Prostate gland (tissue), 2 donors: Measurements from ENCODE around the gene RALGPS1. TPM values are rescaled to one million over a fixed set of nuclear protein-coding genes. Genes with fewer than 3 reads are reported as not detected.

ENCODE experiments used
- DNase-seq: peaks from one replicate; pipeline ENCODE4 v3.0.0-alpha.2; 2019; ENCODE audit warnings: low spot score
- H3K27ac ChIP-seq, 2 donors: fragments of 200-600 bp; sonication (generic); 2 replicates each; pipeline ENCODE4 v1.5.1; 2017 to 2019
- H3K27me3 ChIP-seq: fragments of 200-600 bp; sonication (generic); replicated peaks from 2 replicates; pipeline ENCODE4 v1.5.1; 2019; ENCODE audit not compliant: insufficient read depth
- H3K36me3 ChIP-seq, 2 donors: fragments of 200-600 bp; sonication (generic); 1 replicate in 1 of 2; 2 replicates in 1 of 2; pipeline versions ENCODE4 v1.5.1 to v1.8.1; 2017 to 2019
- H3K4me1 ChIP-seq: fragments of 200-600 bp; sonication (generic); replicated peaks from 2 replicates; pipeline ENCODE4 v1.5.1; 2019
- H3K4me3 ChIP-seq, 2 donors: fragments of 200-600 bp; sonication (generic); 2 replicates each; pipeline ENCODE4 v1.5.1; 2017 to 2019
- H3K9me3 ChIP-seq: fragments of 200-600 bp; sonication (generic); 2 replicates; pipeline ENCODE4 v1.5.1; 2017
- CTCF ChIP-seq, 4 experiments: fragments of 200-600 bp in 2 of 4; fragments of 450-650 bp in 2 of 4; sonication (generic) in 2 of 4; IDR thresholded peaks; 1 replicate in 3 of 4; 2 replicates in 1 of 4; pipeline ENCODE4 v1.5.1; 2016 to 2019; ENCODE audit warnings: antibody characterized with exemption in 4 of 4, mild to moderate bottlenecking in 2 of 4, moderate library complexity in 2 of 4
- POLR2A ChIP-seq: fragments of 450-650 bp; IDR thresholded peaks from one replicate; pipeline ENCODE4 v1.6.1; 2016; ENCODE audit warnings: antibody characterized with exemption, mild to moderate bottlenecking
- POLR2AphosphoS5 ChIP-seq: sonication (generic); formaldehyde crosslinking; IDR thresholded peaks from one replicate; pipeline ENCODE4 v1.6.1; 2017; ENCODE audit warnings: antibody characterized with exemption
- WGBS: methylation state at CpG from one replicate; pipeline ENCODE4 v1.1.5; 2018; 5-methylcytosine and 5-hydroxymethylcytosine counted together
- intact Hi-C: fragments of 100-400 bp; cut with DNase I; formaldehyde crosslinking; loops from one replicate; pipeline ENCODE4 v1.14.2; 2022
- total RNA-seq, 2 donors: library from RNA; depleted of rRNA; stranded (reverse); fragments of >200 nt; gene quantifications; one replicate each; pipeline ENCODE4 v1.1.0, GENCODE V29; 2016

The RALGPS1 gene
- total RNA-seq, 2 donors from 2014 or later, result 14.7 to 20.7 TPM

GRCh38 chr9:126992427-126992826 lies 77.8 kb downstream of the RALGPS1 start:
- DNase-seq, result no peak
- Histone ChIP-seq H3K9me3 (no peaks in the 10 kb centered on the region), H3K4me3 (no peak overlapping the region), H3K36me3 (no peaks in the 10 kb centered on the region), H3K4me1 (no peaks in the 10 kb centered on the region), H3K27ac (no peak overlapping the region), H3K27me3 (no peaks in the 10 kb centered on the region)
- intact Hi-C loops, result no loop called here
- no peak for TF ChIP-seq POLR2A
- TF ChIP-seq POLR2AphosphoS5, result no peak
- TF ChIP-seq CTCF (IDR thresholded peaks at IDR 0.05), result no peak

GRCh38 chr9:126999315-127000068 lies 84.9 kb downstream of the RALGPS1 start:
- 82% methylated on average over 2 of the region's 2 CpGs for WGBS
- no peak overlapping the region for H3K27ac ChIP-seq
- no peaks in the 10 kb centered on the region for H3K27me3 ChIP-seq
- TF ChIP-seq CTCF (IDR thresholded peaks at IDR 0.05), result no peak
- TF ChIP-seq POLR2AphosphoS5, result no peak
- TF ChIP-seq POLR2A, result no peak
- H3K4me3 ChIP-seq, result no peak overlapping the region
- no peak for DNase-seq
- H3K9me3 ChIP-seq, result no peaks in the 10 kb centered on the region
- intact Hi-C loops, result no loop called here
- H3K4me1 ChIP-seq, result no peaks in the 10 kb centered on the region
- no peaks in the 10 kb centered on the region for H3K36me3 ChIP-seq

GRCh38 chr9:127004946-127005769 lies 90.6 kb downstream of the RALGPS1 start:
- DNase-seq, result no peak
- Histone ChIP-seq H3K4me3 (no peak overlapping the region), H3K27me3 (no peaks in the 10 kb centered on the region), H3K4me1 (no peaks in the 10 kb centered on the region), H3K27ac (no peak overlapping the region), H3K9me3 (no peaks in the 10 kb centered on the region), H3K36me3 (no peaks in the 10 kb centered on the region)
- 51% methylated on average over 3 of the region's 3 CpGs for WGBS
- no peak for TF ChIP-seq CTCF (IDR thresholded peaks at IDR 0.05)
- TF ChIP-seq POLR2AphosphoS5, result no peak
- no peak for TF ChIP-seq POLR2A
- intact Hi-C loops, result no loop called here

- no peaks in the 10 kb centered on the region for H3K4me1 ChIP-seq
- H3K36me3 ChIP-seq, result no peaks in the 10 kb centered on the region
- no peak overlapping the region for H3K27ac ChIP-seq
- TF ChIP-seq CTCF (IDR thresholded peaks at IDR 0.05) (no peak), POLR2AphosphoS5 (no peak), POLR2A (no peak)
- DNase-seq, result no peak
- no peaks in the 10 kb centered on the region for H3K9me3 ChIP-seq
- WGBS, result 97% methylated on average over 5 of the region's 5 CpGs
- intact Hi-C loops, result no loop called here
- no peak overlapping the region for H3K4me3 ChIP-seq
- no peaks in the 10 kb centered on the region for H3K27me3 ChIP-seq
Measured at GRCh38 chr9:127005770-127006314, 91.3 kb downstream of the RALGPS1 start.
